Measurements from ENCODE around the gene THSD4.
"Not testable (repeated sequence)": the region's sequence is repeated elsewhere in the genome, so short reads cannot be mapped to it uniquely, and the experiment has no call there.

The THSD4 gene

DNA sequence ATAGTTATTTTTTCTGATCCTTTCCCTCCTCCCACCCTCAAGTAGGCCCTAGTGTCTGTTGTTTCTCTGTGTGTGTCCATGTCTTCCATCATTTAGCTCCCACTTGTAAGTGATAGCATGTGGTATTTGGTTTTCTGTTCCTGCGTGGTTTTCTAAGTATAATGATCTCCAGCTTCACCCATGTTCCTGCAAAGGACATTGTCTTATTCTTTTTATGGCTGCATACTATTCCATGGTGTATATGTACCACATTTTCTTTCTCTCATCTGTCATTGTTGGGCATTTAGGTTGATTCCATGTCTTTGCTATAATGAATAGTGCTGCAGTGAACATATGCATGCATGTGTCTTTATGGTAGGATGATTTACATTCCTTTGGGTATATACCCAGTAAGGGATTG, 549.4 kb downstream of the THSD4 start:
- H3K27me3 ChIP-seq (ENCODE audit: insufficient read depth, poor library complexity, severe bottlenecking) = peaks cover 3% of the 10 kb centered on the region
- H3K4me3 ChIP-seq (replicated peaks; ENCODE audit: insufficient read depth, low read length) = no peak overlapping the region
- no peak for DNase-seq (ENCODE audit: low read depth in 1 of 2, low spot score in 1 of 2)
- TF ChIP-seq, protein P1, sequence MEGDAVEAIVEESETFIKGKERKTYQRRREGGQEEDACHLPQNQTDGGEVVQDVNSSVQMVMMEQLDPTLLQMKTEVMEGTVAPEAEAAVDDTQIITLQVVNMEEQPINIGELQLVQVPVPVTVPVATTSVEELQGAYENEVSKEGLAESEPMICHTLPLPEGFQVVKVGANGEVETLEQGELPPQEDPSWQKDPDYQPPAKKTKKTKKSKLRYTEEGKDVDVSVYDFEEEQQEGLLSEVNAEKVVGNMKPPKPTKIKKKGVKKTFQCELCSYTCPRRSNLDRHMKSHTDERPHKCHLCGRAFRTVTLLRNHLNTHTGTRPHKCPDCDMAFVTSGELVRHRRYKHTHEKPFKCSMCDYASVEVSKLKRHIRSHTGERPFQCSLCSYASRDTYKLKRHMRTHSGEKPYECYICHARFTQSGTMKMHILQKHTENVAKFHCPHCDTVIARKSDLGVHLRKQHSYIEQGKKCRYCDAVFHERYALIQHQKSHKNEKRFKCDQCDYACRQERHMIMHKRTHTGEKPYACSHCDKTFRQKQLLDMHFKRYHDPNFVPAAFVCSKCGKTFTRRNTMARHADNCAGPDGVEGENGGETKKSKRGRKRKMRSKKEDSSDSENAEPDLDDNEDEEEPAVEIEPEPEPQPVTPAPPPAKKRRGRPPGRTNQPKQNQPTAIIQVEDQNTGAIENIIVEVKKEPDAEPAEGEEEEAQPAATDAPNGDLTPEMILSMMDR (IDR thresholded peaks at IDR 0.05; ENCODE audit: insufficient read depth, low read length) = no peak
- no peak for TF ChIP-seq POLR2AphosphoS5 (IDR thresholded peaks at IDR 0.05; ENCODE audit: low read depth)
- TF ChIP-seq SPI1 (IDR thresholded peaks at IDR 0.05; ENCODE audit: borderline replicate concordance, low read depth) = no peak
- no peak for TF ChIP-seq GABPA (IDR thresholded peaks at IDR 0.05; ENCODE audit: low read depth)
- TF ChIP-seq, protein P2, sequence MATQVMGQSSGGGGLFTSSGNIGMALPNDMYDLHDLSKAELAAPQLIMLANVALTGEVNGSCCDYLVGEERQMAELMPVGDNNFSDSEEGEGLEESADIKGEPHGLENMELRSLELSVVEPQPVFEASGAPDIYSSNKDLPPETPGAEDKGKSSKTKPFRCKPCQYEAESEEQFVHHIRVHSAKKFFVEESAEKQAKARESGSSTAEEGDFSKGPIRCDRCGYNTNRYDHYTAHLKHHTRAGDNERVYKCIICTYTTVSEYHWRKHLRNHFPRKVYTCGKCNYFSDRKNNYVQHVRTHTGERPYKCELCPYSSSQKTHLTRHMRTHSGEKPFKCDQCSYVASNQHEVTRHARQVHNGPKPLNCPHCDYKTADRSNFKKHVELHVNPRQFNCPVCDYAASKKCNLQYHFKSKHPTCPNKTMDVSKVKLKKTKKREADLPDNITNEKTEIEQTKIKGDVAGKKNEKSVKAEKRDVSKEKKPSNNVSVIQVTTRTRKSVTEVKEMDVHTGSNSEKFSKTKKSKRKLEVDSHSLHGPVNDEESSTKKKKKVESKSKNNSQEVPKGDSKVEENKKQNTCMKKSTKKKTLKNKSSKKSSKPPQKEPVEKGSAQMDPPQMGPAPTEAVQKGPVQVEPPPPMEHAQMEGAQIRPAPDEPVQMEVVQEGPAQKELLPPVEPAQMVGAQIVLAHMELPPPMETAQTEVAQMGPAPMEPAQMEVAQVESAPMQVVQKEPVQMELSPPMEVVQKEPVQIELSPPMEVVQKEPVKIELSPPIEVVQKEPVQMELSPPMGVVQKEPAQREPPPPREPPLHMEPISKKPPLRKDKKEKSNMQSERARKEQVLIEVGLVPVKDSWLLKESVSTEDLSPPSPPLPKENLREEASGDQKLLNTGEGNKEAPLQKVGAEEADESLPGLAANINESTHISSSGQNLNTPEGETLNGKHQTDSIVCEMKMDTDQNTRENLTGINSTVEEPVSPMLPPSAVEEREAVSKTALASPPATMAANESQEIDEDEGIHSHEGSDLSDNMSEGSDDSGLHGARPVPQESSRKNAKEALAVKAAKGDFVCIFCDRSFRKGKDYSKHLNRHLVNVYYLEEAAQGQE (IDR thresholded peaks at IDR 0.05; ENCODE audit: insufficient replicate concordance, low read depth) = no peak
- H3K27ac ChIP-seq (replicated peaks) = no peak overlapping the region

DNA sequence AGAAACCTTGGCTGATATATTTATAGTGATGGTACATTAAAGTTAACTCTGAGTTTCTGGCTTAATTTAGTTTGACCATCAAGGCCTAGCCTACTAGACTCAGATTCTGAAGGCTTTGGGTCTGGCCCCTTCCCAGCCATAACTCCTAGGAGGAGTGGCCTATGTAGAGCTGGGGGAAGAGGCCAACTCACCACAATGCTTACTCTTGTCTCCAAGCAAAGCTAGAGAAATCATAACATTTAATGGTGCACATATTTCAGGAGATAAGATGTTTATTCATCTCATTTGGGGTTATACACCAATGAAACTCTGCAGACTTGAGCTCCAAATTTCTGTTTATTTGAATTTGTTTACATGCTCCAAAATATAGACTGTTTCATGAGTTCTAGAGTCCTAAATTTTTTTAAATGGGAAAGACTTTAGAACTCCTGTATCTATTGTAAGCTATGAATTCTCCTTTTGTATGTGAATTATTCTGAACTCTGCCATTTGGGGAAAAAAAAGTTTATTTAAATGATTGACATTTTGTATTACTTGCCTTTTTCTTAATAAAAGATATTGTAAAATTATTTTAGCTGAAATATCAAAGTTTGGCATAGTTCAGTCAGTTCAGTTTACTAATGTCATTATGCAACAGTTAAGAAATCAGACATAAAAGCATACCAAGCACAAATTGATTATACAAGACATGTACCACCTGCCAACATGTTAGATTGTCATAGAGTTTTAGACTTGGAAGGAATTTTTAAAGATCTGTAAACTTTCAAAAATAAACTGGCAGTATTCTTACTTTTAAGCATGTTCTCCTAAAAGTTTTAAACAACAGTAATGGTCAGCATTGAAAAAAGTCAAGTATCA, 551.7 kb downstream of the THSD4 start:
- DNase-seq (ENCODE audit: low read depth in 1 of 2, low spot score in 1 of 2) = no peak
- Histone ChIP-seq H3K4me3 (replicated peaks; ENCODE audit: insufficient read depth, low read length) (no peak overlapping the region), H3K27me3 (ENCODE audit: insufficient read depth, poor library complexity, severe bottlenecking) (peaks cover 3% of the 10 kb centered on the region), H3K27ac (replicated peaks) (no peak overlapping the region)
- TF ChIP-seq SPI1 (IDR thresholded peaks at IDR 0.05; ENCODE audit: borderline replicate concordance, low read depth) (no peak), GABPA (IDR thresholded peaks at IDR 0.05; ENCODE audit: low read depth) (no peak), POLR2AphosphoS5 (IDR thresholded peaks at IDR 0.05; ENCODE audit: low read depth) (no peak)
- TF ChIP-seq, protein P1 (IDR thresholded peaks at IDR 0.05; ENCODE audit: insufficient read depth, low read length) = no peak
- TF ChIP-seq, protein P2 (IDR thresholded peaks at IDR 0.05; ENCODE audit: insufficient replicate concordance, low read depth) = no peak

DNA sequence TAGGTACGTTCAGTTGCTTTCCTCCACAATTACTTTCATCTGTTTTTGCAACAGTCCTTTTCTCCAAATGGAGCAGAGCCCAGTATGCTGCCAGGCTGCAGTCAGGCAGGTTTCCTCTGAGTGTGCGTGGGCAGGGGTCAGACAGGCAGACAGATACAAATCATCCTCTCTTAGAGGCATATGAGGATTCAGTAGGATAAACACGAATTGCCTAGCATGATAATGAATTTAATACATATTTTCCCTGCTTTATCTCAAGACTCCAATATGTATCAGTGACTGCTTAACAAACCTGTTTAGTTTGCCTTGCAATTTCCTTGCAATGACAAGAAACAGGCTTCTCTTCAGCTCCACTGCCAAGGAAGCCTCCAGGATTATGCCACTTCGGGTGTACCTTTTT, 554.4 kb downstream of the THSD4 start:
- no peak overlapping the region for H3K27ac ChIP-seq (replicated peaks)
- no peaks in the 10 kb centered on the region for H3K27me3 ChIP-seq (ENCODE audit: insufficient read depth, poor library complexity, severe bottlenecking)
- no peak for DNase-seq (ENCODE audit: low read depth in 1 of 2, low spot score in 1 of 2)
- H3K4me3 ChIP-seq (replicated peaks; ENCODE audit: insufficient read depth, low read length) = no peak overlapping the region
- TF ChIP-seq SPI1 (IDR thresholded peaks at IDR 0.05; ENCODE audit: borderline replicate concordance, low read depth) (no peak), POLR2AphosphoS5 (IDR thresholded peaks at IDR 0.05; ENCODE audit: low read depth) (no peak), GABPA (IDR thresholded peaks at IDR 0.05; ENCODE audit: low read depth) (no peak)
- TF ChIP-seq, protein P1 (IDR thresholded peaks at IDR 0.05; ENCODE audit: insufficient read depth, low read length) = no peak
- TF ChIP-seq, protein P2 (IDR thresholded peaks at IDR 0.05; ENCODE audit: insufficient replicate concordance, low read depth) = no peak

DNA sequence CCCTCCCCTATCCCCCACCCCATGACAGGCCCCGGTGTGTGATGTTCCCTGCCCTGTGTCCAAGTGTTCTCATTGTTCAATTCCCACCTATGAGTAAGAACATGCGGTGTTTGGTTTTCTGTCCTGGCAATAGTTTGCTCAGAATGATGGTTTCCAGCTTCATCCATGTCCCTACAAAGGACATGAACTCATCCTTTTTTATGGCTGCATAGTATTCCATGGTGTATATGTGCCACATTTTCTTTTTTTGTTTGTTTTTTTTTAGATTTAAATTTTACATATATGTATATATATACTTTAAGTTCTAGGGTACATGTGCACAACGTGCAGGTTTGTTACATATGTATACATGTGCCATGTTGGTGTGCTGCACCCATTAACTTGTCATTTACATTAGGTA, 555.0 kb downstream of the THSD4 start:
- not testable (repeated sequence) for H3K4me3 ChIP-seq (replicated peaks; ENCODE audit: insufficient read depth, low read length)

More for the DNA sequence above, 555.0 kb downstream of the THSD4 start:
- not testable (repeated sequence) for H3K27ac ChIP-seq (replicated peaks); DNase-seq (ENCODE audit: low read depth in 1 of 2, low spot score in 1 of 2); H3K27me3 ChIP-seq (ENCODE audit: insufficient read depth, poor library complexity, severe bottlenecking)

Data from HL-60 (cell line).